Right cardiac atrium (tissue), 5 donors: ENCODE results near the gene FASTKD1. TPM values are rescaled to one million over a fixed set of nuclear protein-coding genes. Genes with fewer than 3 reads are reported as not detected.
"Not testable (repeated sequence)": the region's sequence is repeated elsewhere in the genome, so short reads cannot be mapped to it uniquely, and the experiment has no call there.

Experiments
- ATAC-seq, 2 donors: fragments of 200-7000 bp; cut with Tn5 transposase; one replicate each; pipeline versions ENCODE4 v1.8.0 to v1.9.1; 2020; ENCODE audit warnings: moderate library complexity in 2 of 2, mild to moderate bottlenecking in 1 of 2
- DNase-seq, 3 donors: peaks; one replicate each; pipeline ENCODE4 v3.0.0-alpha.2; 2020
- H3K27ac ChIP-seq: one replicate; pipeline ENCODE4 v1.5.1; 2013; ENCODE audit warnings: mild to moderate bottlenecking, low read length, control low read depth, moderate library complexity
- H3K27me3 ChIP-seq: one replicate; pipeline ENCODE4 v1.6.1; 2013; ENCODE audit not compliant: control insufficient read depth, insufficient read depth
- H3K4me1 ChIP-seq: one replicate; pipeline ENCODE4 v1.6.1; 2013; ENCODE audit warnings: low read length; ENCODE audit not compliant: control insufficient read depth, insufficient read depth
- H3K4me3 ChIP-seq: one replicate; pipeline ENCODE4 v1.5.1; 2013; ENCODE audit warnings: low read length, control low read depth
- H3K9me3 ChIP-seq: one replicate; pipeline ENCODE4 v1.6.1; 2013; ENCODE audit warnings: low read length; ENCODE audit not compliant: control insufficient read depth
- WGBS: extraction: QIAGEN DNeasy Blood & Tissue Kit; methylation state at CpG from one replicate; pipeline ENCODE4 v1.1.7; 2013; 5-methylcytosine and 5-hydroxymethylcytosine counted together
- intact Hi-C, 4 donors: fragments of 100-400 bp; cut with DNase I; formaldehyde crosslinking; loops; one replicate each; pipeline versions ENCODE4 v1.11.0 to v1.14.0; 2022 to 2023
- polyA plus RNA-seq: library from polyadenylated mRNA; stranded (reverse); fragments of 200-250 nt; gene quantifications from one replicate; pipeline ENCODE4 v1.2.3, GENCODE V29; 2013
- total RNA-seq, 4 donors: library from RNA; stranded (reverse); fragmentation: NEBNext Ultra II Directional; extraction: Animal tissue kit (Norgen Biotek cat#: 25700); gene quantifications; one replicate each; pipeline ENCODE4 v1.2.1, GENCODE V29; 2021
- donor health status: healthy with polysubstance abuse.
- donor health status: DM: no; HTN: yes; CAD: no.
- donor health status: DM: no; HTN: no; CAD: no.
- donor health status: DM: no; HTN: yes; CAD: no; lungs with severe emphysema.
- donor health status: DM: yes; HTN: yes; CAD: no.

Gene FASTKD1
- total and polyA plus RNA-seq, 5 donors = 46.4 to 60.6 (median 54.8) TPM

DNA sequence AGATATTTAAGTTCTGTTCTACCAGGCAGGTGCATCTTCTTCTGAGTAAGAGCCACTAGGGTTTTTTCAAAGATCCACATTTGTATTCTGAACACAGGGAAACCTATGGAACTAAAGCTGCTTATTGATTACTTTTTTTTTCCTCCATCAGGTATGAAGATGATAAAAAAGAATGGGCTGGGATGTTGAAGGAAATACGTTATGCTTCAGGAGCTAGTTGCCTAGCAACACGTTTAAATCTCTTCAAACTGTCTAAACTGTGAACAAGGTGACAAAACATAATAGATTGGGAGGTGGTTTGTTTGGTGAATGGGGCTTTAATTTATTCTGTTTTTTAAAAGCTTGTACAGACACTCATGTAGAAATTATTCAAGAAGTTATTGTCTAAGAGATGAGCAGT is 48.2 kb downstream of the FASTKD1 start:
- WGBS = 71% methylated on average over 2 of the region's 2 CpGs
- no peaks in the 10 kb centered on the region for H3K9me3 ChIP-seq
- H3K4me3 ChIP-seq = no peak overlapping the region
- H3K27me3 ChIP-seq = no peaks in the 10 kb centered on the region
- no peaks in the 10 kb centered on the region for H3K4me1 ChIP-seq
- DNase-seq (no peak), ATAC-seq (no peak)
- H3K27ac ChIP-seq = no peak overlapping the region
- intact Hi-C loops = loop anchor here in 1 of 4 donors (5.0 kb wide), 1 partner anchor 462 kb away; no protein-coding TSS in a partner anchor

DNA sequence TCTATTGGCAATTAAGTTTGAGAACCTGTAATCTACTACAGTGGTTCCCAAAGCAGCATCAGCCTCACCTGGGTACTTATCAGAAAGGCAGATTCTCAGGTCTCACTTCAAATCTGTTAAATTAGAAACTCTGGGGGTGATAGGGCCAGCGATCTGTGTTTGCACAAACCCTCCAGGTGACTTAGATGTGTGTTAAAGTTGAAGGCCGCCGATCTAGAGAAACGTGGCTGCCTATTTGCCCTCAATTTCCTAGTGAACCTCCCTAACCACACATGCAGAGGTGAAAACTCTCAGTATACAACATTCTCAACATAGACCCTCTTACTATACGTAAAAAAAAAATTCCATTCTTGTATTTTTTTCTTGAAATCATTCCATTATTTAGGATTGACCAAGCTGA is 50.0 kb downstream of the FASTKD1 start:
- Histone ChIP-seq H3K4me1 (no peaks in the 10 kb centered on the region), H3K4me3 (no peak overlapping the region), H3K9me3 (no peaks in the 10 kb centered on the region), H3K27ac (no peak overlapping the region), H3K27me3 (no peaks in the 10 kb centered on the region)
- WGBS = 64% methylated on average over 5 of the region's 5 CpGs
- no peak for ATAC-seq
- DNase-seq = no peak
- intact Hi-C loops = no loop called here

DNA sequence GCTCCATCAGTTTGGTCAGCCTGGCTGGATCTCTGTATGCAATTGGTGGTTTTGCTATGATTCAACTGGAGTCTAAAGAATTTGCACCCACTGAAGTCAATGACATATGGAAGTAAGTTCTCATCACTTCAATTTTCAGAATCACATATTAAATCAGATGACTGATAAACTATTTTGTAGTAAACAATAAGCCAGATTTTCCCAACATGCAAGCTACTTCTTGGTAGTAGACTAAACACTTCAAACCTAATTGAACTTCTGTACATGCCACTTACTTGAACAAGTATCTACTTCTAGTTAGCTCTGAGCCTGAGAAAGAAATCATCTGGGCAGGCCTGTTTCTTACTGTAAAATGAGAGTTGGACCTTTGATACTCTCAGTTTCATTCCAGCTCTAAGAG is 52.8 kb downstream of the FASTKD1 start:
- Histone ChIP-seq H3K4me3 (no peak overlapping the region), H3K27ac (no peak overlapping the region), H3K27me3 (no peaks in the 10 kb centered on the region), H3K9me3 (no peaks in the 10 kb centered on the region), H3K4me1 (no peaks in the 10 kb centered on the region)
- ATAC-seq = no peak
- intact Hi-C loops = no loop called here
- no peak for DNase-seq

DNA sequence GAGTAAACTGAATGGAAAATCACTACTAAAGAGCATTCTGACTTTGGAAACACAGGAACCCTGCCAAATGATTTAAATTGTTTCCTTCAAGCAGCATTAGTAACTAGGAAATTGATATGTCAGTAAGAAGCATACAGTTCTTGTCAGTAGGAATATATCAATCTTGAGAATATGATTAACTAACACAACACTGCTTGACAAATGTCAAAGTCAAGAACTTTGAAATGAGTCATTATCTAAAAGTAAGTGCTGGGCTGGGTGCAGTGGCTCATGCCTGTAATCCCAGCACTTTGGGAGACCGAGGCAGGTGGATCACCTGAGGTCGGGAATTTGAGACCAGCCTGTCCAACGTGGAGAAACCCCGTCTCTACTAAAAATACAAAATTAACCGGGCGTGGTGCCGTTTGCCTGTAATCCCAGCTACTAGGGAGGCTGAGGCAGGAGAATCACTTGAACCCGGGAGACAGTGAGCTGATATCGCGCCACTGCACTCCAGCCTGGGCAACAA is 57.1 kb downstream of the FASTKD1 start:
- 95% methylated on average over 10 of the region's 10 CpGs for WGBS
- H3K27ac ChIP-seq, ATAC-seq, H3K9me3 ChIP-seq, intact Hi-C loops, DNase-seq, H3K4me3 ChIP-seq, H3K4me1 ChIP-seq, H3K27me3 ChIP-seq: not testable (repeated sequence)

DNA sequence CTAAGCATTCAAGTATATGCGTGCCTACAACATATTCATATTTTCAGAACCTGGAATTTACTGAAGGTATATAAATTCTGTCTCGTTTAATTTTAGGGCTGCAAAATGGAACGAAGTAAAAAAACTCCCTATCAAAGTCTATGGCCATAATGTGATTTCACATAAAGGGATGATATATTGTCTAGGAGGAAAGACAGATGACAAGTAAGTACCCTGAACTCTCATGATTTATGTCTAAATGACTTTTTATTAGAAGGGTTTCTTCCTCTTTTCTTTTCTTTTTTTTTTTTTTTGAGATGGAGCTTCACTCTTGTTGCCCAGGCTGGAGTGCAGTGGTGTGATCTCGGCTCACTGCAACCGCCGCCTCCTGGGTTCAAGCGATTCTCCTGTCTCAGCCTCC is 58.9 kb downstream of the FASTKD1 start:
- H3K27ac ChIP-seq, H3K27me3 ChIP-seq, intact Hi-C loops, ATAC-seq, H3K4me3 ChIP-seq, H3K4me1 ChIP-seq, H3K9me3 ChIP-seq, DNase-seq: not testable (repeated sequence)
- 95% methylated on average over 7 of the region's 7 CpGs for WGBS

DNA sequence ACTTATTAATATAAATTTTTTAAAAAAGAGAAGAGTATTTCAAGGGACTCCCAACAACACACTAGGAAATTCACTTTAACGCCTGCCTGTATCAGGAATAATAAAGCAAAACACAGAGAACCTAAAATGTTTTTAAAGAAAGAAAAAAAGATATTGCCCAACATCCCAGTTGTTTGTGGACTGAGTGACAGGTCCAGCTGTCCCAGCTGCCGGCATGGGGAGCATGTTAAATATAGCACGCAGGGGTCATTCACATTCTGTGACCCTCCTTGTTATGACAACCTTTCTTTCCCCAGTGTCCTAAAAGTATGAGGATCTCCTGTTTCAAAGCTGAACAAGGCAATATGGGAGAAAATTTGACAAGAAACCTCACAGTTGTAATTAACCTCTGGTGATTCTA is 59.7 kb downstream of the FASTKD1 start:
- intact Hi-C loops = no loop called here
- 54% methylated on average over 3 of the region's 3 CpGs for WGBS

DNA sequence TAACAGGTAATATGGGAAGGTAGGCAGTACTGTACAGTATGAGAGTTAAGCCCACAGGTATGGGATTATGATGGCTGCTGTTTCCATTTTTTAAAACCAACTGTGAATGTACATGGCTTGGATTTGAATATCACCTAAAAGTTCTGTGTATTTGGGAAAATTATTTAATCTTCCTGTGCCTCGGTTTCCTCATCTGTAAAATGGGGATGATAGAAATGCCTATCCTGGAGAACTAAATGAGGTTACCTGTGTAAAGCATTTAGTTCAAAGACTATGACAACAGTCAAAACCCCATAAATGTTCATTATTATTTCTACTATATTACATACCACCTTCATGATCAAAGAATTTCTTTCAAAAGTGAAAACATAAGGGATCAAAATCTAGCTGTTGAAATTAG is 60.6 kb downstream of the FASTKD1 start:
- ATAC-seq (no peak), DNase-seq (no peak)
- Histone ChIP-seq H3K4me1 (no peaks in the 10 kb centered on the region), H3K27me3 (no peaks in the 10 kb centered on the region), H3K27ac (no peak overlapping the region), H3K9me3 (no peaks in the 10 kb centered on the region), H3K4me3 (no peak overlapping the region)
- intact Hi-C loops = no loop called here
- 100% methylated on average over 1 of the region's 1 CpG for WGBS

More for the DNA sequence above, 59.7 kb downstream of the FASTKD1 start:
- H3K27me3 ChIP-seq = no peaks in the 10 kb centered on the region
- DNase-seq = no peak
- H3K4me3 ChIP-seq = no peak overlapping the region
- no peaks in the 10 kb centered on the region for H3K4me1 ChIP-seq
- H3K27ac ChIP-seq = no peak overlapping the region
- ATAC-seq = peak; percentile 53 to 67
- H3K9me3 ChIP-seq = no peaks in the 10 kb centered on the region

DNA sequence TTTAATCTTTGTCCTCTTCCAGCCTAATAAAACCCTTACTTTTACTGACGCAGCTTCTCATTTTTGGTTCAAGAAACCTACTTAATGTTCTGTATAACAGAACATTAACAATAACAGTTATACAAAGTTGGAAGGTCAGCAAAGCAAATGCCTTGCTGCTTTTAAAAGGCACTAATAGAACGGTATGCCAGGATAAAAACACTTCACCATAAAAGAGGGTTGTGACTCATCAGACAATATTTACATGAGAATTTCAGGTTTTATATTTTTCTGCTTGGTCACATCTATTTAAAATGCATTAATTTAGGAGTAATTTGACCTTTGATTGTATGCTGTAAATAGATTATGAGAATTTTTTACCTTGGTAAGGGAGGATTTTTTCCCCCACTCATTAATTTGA is 61.1 kb downstream of the FASTKD1 start:
- WGBS = 64% methylated on average over 2 of the region's 2 CpGs
- H3K27ac ChIP-seq = no peak overlapping the region
- DNase-seq (no peak), ATAC-seq (no peak)
- H3K4me1 ChIP-seq = no peaks in the 10 kb centered on the region
- no peaks in the 10 kb centered on the region for H3K9me3 ChIP-seq
- H3K4me3 ChIP-seq = peak overlapping the region; percentile 35
- no peaks in the 10 kb centered on the region for H3K27me3 ChIP-seq
- intact Hi-C loops = no loop called here

DNA sequence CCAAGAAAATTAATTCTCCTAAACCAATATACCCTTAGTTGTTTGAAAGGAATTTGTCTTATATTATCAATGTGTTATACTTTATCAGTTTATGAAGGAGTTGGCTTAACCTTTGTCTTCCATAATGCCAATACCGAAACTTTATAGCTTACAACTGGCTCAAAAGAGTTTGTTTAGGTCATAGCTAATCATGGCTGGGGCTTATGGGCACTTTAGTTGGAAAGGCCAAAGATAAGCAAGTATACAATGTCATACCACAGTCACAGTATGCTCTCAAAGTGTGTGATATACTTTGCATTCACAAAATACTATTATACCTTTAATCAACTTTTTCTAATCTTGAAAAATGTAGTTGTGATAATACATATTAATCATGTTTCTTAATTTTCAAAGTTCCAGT is 61.8 kb downstream of the FASTKD1 start:
- WGBS = 67% methylated on average over 1 of the region's 1 CpG
- Histone ChIP-seq H3K27ac (no peak overlapping the region), H3K9me3 (no peaks in the 10 kb centered on the region), H3K27me3 (no peaks in the 10 kb centered on the region), H3K4me1 (no peaks in the 10 kb centered on the region), H3K4me3 (peak overlapping the region; percentile 35)
- intact Hi-C loops = no loop called here
- ATAC-seq (no peak), DNase-seq (no peak)

DNA sequence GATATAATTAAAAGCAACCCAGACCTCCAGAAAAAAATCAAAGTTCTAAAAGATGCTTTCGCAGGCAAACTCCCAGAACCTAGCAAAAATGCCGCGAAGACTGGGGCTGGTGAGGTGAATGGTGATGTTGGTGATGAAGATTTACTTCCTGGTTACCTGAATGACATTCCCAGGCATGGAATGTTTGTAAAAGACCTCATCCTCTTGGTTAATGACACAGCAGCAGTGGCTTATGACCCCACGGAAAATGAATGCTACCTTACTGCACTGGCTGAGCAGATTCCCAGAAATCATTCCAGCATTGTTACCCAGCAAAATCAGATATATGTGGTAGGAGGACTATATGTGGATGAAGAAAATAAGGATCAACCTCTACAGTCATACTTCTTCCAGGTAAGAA is 63.2 kb downstream of the FASTKD1 start:
- no peak for ATAC-seq
- 83% methylated on average over 4 of the region's 4 CpGs for WGBS
- intact Hi-C loops = no loop called here
- no peaks in the 10 kb centered on the region for H3K27me3 ChIP-seq
- DNase-seq = no peak
- H3K9me3 ChIP-seq = no peaks in the 10 kb centered on the region
- H3K4me3 ChIP-seq = peak overlapping the region; percentile 80
- peak overlapping the region; percentile 45 for H3K27ac ChIP-seq
- no peaks in the 10 kb centered on the region for H3K4me1 ChIP-seq

DNA sequence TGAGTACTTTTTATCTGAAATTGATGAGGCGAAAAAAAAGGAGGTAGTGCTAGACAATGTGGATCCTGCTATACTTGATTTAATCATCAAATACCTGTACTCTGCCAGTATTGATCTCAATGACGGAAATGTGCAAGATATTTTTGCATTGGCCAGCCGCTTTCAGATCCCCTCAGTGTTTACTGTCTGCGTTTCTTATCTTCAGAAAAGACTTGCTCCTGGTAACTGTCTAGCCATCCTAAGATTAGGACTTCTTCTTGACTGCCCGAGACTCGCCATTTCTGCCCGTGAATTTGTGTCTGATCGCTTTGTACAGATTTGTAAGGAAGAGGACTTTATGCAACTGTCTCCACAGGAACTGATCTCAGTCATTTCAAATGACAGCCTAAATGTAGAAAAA is 63.7 kb downstream of the FASTKD1 start:
- no peaks in the 10 kb centered on the region for H3K27me3 ChIP-seq
- no peaks in the 10 kb centered on the region for H3K9me3 ChIP-seq
- no peak for DNase-seq
- no peak for ATAC-seq
- H3K27ac ChIP-seq = no peak overlapping the region
- no peaks in the 10 kb centered on the region for H3K4me1 ChIP-seq
- peak overlapping the region; percentile 80 for H3K4me3 ChIP-seq
- intact Hi-C loops = no loop called here
- WGBS = 68% methylated on average over 8 of the region's 8 CpGs

DNA sequence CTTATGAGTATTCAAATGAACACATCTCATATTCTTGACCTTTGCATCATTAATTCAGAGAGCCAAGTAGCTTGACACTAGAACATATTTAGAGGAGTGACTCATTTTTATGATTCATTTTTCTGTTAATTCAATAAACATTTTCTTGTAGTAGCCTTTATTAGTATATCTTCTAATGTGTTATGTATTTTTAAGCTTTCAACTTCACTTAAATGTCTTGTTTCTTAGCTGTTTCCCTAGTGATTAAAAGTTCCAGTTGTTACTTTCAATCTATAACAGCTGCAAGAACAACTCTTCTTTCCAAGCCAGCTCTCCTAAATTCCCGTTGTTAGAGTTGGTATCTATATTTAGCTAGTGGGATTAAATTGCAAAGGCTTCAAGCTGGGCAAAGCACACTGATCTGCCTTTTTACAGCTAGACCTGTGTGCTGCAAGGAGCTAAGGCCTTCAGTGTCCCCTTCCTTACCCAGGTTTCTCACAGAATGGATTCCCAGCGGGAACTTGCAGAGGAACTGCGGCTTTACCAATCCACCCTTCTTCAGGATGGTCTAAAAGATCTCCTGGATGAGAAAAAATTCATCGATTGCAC is 64.3 kb downstream of the FASTKD1 start, which contains the start of gene KLHL41:
TSS of gene KLHL41 (plus strand) at position 405 of the 588 bp plus-strand sequence. CDS start at position 482, 77 bp downstream.
- no peak for DNase-seq
- intact Hi-C loops = no loop called here
- ATAC-seq = peak; percentile 63
- Histone ChIP-seq H3K27me3 (no peaks in the 10 kb centered on the region), H3K27ac (peak within 1 kb of the TSS; percentile 82), H3K4me1 (no peaks in the 10 kb centered on the region), H3K9me3 (no peaks in the 10 kb centered on the region), H3K4me3 (peak within 1 kb of the TSS; percentile 80)
- 60% methylated on average over 4 of the region's 4 CpGs for WGBS
